NCI-H82 treated with DMSO at 0.1 percent for 48 hours (cell line): Measurements from ENCODE around the gene EYS.
A peak's percentile ranks its signal among the peaks of the same experiment; 100 is the strongest.

Source experiments
- DNase-seq: peaks from one replicate; lab custom pipeline; 2025; ENCODE audit not compliant: unreplicated experiment; lab: John Stamatoyannopoulos, UW

The EYS gene

DNA sequence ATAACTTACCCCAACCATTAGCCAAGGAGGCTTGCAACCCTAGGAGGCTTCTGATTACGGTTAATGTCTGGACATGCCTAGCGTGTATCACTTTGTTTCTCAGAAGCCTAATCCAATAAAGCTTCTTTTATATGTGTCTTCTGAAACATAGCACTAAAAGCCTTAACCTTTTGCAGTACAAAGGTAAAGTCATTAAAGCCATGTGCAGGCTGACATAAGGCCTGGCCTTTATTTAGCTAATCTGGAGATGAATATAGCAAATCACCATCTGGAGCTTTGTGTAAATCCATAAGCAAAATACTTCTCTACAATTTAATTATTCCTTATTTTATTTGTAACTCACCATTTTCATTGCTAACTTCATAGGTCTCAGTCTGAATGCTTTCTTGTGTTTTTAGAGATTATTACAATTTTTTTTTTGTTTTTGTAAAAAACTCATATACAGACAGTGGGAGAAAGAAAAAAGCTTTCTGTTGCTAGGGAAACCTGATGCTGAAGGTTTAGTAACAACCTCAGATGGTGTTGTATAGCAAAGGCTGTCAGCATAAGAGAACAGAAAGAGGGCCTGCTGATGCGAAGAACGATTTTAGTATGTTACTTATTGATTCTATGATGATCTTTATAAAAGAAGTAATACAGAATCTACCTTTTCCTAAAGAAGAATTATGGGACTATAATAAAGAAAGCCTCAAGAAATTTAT lies at the start of gene EYS:
TSS of gene EYS (minus strand) at position 101 of the 701 bp plus-strand sequence. CDS start 211,816 bp downstream, outside the sequence.
- DNase-seq: peak; percentile 97

DNA sequence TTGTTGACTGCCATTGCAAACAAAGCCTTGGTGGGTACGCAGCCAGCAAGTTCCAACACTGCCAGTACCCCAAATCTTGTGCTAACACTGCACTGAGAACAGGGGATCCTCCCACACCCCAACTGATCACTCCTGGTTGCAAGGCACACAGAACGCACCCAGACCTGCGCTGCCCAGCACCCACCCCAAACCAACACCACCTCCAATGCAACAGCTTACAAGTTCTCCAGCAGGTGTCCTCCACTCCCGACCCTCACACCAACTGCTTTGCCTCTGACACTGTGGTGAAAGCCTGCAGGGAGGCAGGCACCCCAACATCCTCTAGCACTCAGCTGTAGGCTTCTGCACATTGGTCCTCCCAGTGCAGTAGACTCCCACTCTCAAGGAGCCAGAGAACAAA lies 39.3 kb upstream of the EYS start:
- no peak for DNase-seq

DNA sequence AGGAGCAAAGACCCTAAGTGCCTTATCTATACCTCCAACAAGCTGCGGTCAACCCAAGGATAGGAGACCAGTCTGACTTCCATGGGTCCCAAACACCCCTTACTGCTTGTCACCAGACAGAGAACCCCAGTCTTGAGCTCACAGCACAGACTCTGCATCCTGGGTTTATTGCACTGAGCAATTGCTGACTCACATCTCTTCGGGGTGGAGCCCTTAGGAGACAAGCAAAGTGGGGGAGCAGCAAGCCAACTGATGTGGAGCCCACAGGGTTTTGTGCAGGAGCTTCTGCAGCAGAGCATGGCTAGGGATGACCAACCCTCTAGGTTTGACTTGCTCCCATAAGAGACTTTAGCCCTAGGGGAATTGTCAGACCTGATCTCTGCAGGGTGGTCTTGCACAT lies 38.6 kb upstream of the EYS start:
- DNase-seq: no peak

DNA sequence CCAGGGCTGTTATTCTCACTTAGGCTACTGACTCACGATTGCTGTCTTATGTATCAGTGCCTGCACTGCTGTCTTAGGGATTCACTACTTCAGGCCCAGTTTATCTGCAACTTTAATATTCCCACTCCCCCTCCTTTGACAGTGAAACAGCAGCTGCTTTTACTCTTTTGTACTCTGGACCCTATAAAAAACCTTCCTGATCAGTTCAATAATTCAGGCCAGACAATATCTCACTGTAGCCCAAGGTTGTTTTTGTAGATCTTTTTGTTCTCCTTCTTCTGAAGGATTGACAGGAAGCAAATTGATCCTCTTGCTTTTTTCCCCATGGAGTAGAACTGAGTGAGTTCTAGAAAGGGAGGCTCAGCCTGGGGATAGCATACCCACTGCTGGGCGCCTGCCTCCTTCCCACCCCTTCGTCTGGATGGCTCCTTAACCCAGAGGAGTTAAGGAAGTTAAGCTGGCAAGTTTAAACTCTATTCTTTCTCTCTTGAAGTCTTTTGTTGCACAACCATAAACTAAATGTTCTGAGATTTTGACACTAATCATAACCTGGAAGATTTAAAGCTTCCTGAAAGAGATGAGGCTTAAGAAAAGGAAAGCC lies 22.0 kb upstream of the EYS start:
- DNase-seq: no peak

DNA sequence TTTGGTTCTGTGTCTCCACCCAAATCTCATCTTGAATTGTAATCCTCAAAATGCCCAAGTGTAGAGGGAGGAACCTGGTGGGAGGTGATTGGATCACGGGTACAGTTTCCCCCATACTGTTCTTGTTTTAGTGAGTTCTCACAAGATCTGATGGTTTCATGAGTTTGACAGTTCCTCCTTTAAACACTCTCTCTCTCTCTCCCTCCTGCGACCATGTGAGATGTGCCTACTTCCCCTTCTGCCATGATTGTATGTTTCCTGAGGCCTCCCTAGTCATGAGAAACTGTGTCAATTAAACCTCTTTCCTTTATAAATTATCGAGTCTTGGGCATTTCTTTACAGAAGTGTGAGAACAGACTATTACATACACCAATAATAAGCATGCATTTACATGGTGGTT lies 12.1 kb upstream of the EYS start:
- no peak for DNase-seq

DNA sequence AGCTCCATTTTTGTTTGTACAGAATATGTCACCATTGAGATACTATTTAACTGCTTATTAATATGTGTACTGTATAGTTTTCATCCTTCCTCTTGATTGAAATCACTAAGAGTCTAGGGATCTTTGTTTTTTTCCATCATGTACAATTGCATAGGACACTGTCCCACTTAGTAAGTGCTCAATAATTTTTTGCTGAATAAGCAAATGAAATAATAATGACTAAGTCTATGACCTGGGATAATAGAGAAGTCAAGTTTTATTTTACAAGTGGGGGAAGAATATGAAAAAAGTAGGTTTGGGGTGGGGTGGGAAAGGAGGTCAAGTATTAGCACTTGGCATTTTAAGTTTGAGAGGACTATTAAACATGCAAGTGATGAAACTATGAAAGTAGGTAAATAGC lies 4.5 kb upstream of the EYS start:
- no peak for DNase-seq

DNA sequence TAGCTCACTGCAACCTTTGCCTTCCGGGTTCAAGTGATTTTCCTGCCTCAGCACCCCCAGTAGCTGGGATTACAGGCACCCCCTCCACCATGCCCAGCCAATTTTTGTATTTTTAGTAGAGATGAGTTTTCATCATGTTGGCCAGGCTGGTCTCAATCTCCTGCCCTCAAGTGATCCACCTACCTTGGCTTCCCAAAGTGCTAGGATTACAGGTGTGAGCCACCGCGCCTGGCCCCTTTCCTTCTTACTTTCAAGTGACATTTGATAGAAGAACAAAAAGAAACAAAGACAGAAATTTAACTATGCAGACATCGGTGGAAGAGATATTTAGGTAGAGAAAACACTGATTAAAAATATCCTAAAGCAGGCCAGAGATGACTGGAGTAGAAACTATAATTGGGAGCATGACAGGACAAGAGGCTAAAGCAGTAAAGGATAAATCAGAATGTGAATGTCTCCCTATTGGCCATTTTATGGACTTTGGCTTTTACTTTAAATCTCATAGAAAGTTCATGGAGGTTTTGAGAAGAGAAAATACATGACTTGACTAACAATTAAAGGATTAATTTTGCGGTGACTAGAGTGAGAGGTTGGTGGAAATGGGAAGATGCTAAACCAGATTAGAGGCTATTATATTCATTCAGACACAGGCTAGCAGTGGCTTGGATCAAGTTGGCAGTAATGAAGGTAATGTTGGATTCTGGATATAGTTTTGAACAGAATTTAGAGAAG lies 2.2 kb upstream of the EYS start:
- peak; percentile 90 for DNase-seq

DNA sequence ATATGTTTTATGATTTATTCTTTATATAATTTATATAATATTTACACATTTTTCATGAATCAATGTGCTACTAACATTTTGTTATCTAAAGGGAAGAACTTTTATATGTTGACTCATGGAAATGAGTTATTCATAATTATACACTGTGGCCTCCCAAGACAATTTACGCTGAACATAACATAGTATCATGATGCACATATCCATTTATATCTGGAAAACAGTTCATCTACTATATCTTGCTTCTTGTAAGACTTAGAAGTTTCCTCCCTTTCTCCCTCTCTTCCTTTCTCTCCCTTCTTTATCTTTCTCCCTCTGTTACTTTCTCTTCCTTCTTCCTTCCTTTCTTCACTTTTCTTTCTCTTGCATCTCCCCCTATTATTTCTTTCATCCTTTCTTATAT lies 1.1 kb upstream of the EYS start:
- no peak for DNase-seq

DNA sequence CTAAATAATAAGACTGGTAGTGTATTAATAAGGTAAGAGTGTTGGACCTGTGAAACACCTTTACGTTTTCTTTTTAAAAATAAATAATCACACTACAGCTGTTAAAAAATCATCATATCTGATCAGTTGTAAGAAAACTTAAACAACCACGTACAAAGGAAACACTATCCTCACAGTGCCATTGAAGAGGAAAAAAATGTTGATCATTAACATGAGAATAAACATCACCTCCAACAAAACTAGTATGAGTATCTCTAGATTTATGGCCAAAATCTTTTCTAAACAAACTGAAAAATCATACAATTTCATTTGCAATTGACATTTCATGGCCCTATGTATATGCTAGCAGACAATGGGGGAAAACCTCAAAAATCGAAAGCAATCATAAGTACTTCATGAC lies 590 bp downstream of the EYS start:
- DNase-seq: no peak

DNA sequence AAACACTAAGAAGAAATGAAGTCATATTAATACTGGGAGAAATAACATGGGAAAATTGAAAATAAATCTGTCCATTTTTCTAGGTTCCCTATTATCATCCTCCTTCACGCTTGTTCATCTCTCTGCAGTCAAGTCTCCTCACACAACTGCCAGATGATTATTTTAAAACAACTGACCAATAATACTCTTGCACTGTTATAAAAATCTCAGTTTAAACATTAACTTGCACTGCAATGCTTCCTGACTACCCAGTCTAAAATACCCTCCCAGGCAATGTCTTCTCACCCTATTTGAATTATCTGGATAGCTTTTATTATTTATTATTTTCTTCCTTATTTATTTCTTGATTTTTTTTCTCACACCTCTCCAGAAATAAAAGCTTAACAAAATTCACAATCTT lies 5.7 kb downstream of the EYS start:
- DNase-seq: no peak

DNA sequence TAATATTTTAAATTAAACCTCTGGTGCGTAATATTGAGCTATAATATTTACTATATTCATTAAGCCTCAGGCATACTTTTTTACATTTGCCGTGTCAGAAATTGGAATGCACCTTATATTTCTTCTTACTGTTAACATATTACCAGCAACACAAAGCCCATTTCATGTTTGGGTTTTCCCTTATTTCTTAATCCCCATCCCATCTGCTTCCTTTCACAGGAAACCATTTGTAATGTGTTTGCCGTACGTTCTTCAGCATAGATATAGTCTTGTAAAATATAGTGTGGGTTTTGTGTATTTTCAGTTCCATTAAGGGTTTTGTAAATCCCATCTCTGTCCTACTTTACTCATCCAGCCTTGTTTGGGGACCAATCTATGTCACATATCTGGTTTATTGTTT lies 6.5 kb downstream of the EYS start:
- DNase-seq: peak; percentile 54

DNA sequence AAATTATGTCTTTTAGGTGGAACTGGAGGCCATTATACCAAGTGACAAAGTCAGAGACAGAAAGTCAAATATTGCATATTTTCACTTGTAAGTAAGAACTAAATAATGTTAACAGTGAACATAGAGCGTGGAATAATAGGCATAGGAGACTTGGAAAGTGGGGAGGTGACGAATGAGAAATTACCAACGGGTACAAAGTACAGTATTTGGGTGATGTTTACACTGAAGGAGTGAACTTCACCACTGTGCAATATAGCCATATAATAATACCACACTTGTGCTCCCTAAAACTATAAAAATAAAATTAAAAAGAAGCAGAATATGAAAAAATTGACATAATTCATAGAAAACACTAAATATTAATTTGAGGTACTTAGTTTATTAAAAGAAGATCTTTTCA lies 14.9 kb downstream of the EYS start:
- no peak for DNase-seq

DNA sequence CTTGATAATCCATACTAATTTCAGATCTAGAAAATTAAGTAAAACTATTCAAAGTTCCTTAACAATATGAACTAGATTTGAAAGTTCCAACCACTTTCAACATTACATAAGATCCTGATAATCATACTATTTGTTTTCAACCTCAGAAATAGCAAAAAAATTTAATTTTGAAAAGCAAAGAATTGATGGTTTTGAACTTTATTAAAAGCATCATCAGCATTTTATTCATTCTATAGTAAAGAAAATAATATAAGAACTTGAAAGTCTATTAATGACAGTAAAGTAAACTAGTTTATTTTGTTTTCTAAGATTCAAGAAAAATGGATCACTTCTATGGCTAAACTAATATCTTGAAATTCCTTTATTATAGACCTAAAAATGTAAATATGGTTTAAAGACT lies 26.8 kb downstream of the EYS start:
- DNase-seq: no peak

DNA sequence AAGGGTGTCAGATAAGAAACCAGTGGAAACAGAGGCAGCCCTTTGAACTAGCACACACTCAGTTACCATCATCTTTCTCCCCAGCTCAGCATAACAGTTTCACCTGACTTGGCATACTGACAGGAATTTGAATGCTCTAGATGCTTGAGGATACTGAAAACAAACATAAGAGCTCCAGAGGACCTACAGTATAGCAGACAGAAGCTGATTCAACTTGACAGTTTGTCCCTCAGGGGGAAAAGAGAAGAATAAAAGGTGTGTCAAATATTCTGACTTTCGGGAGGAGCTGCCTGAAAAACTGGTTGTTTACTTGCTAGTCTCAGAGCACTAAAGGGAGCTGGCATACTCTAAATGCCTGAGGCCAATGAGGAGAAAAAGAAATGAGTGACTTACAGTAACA lies 35.1 kb downstream of the EYS start:
- DNase-seq: no peak

DNA sequence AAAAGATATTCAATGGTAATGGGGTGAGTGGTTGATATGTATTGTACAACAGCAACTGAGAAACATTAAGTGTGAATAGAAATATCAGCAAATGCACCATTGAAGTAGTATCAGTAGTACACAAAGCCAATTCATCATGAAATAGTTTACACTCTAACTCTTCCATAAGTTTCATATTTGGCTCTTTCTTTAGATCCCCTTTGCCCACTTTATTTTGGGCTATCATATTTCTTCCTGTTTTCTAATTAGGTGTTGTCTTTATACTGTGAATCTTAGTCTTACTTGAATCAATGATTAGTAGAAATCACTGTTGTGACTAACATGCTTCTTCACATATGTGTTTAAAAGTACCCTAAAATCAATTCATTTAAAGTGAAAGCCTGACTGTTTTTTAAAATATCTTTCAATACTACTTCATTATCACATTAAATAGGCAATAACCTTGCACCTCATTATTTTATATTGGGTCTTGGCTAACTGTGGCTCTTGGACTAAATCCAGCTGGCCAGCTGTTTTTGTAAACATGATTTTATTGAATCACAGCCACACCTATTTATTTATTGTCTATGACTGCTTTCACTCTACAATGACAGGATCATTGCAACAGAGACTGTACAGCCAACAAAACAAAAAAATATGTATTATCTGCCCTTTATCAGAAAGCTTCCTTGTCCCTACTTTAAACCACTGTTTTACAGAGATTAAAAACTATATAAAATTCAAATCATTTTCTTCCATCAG lies 38.9 kb downstream of the EYS start:
- no peak for DNase-seq

DNA sequence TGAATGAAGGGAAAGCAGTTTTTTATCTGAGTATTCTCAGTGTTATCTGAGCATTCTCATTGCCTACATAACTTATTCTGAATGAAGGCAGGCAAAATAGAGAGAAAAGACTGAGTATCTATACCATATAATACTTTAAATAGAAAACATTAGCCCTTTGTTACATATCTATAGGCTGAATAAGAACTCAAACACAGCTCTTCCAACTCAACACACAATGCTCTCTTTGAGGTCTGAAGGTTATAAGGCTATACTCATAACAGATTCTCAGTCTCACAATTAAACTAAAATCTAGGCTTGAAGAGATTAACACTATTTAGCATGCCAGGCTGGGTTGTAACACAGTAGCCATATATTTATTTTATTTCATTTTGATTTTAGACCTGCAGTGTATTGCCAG lies 56.9 kb downstream of the EYS start:
- no peak for DNase-seq

DNA sequence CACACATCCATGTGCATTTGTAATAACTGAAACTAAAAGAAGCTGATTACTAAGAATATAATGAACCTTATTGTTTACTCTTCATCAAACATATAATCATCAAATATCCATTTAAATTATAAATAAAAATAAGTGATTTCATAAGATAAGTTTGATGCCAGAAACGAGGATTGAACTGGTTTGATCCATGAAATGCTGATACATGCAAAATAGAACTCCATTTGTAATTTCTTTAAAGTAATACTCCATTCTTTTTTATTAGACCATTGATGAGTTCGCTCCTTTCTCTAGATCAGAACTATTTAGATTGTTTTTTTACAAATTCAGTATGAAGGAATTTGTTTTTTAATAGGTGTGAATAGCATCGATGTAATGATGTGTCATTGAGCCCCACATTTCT lies 57.6 kb downstream of the EYS start:
- DNase-seq: no peak

DNA sequence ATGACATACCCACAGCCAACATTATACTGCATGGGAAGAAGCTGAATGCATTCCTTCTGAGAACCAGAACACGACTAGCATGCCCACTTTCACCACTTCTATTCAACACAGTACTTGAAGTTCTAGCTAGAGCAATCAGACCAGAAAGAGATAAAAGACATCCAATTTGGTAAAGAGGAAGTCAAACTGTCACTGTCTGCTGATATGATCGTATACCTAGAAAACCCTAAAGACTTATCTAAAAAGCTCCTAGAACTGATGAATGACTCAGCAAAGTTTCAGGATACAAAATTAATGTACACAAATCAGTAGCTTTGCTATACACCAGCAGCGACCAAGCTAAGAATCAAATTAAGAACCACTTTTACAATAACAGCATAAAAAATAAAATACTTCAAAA lies 60.5 kb downstream of the EYS start:
- DNase-seq: no peak

DNA sequence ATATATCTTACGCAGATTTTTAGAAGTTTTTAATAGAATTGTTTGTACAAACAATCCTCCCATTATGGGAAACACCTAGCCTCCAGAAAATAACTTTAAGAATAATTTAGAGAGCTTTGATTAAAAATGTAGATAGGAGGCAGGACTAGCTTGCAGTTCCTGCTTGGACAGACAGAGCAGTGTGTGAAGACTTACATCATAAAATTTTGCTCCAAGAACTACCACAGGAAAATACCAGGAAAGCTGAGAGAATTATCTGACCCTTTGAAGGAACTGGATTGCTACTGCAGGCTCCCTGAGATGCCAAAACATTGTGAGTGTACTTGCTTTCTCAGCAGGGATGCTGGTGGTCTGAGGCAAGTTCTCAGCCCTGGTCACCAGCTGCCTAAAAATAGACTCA lies 64.2 kb downstream of the EYS start:
- DNase-seq: no peak

DNA sequence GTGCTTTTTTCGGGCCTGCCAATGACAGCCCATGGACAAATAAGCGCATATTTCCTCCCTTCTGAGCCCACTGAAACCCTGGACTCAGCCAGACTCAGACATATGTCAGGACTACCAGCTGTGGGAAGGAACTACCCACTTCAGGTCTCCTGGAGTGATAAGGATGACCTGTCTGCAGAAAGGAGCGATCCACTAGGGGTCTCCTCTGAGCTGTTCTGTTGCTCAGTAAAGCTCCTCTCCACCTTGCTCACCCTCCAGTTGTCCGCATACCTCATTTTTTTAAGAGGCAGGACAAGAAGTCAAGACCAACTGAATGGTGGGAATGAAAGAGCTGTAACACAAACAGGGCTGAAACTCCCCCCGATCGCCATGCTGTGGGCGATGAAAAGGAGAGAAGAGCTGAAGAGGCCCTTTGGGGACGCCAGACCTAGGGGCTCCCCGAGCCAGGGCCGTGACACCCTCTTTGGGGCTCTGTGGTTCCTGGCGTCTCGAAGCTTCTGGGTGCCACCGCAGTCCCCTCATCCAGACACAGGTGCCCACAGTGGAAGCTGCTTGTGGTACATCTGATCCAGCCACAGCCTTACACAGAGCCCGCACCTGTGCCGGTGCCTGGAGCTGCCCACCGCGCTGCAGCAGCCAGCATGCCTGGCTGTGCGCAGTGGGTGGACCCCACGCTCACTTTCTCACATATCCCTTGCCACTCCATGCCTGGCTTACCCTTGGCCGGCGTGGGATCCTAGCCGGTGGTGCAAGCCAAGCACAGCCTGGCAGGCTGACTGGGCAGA lies 68.8 kb downstream of the EYS start:
- no peak for DNase-seq
